HG03066 (cell line): ENCODE data around the gene LDLRAD3.

Source experiments
- ATAC-seq: cut with Tn5 transposase; IDR thresholded peaks from one replicate; pipeline ENCODE4 v1.9.1; 2021; ENCODE audit warnings: low read depth; ENCODE audit not compliant: unreplicated experiment

LDLRAD3 gene

DNA sequence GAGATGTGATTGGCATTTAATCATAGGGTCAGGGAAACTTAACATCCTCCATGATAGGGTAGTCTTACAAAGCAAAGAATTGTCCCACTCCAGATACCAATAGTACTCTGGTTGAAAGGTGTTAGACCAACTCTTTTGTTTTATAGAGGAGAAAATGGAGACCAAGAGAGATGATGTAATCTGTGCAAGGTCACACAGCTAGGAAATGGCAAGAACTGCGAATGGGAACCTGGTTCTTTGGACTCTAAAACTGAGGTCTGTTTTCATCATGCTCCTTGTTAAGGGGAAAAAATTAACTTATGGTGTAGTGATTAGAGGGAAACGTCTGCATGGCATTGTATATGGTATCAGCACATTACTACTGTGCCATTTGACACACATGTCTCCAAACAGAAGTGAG, 174.2 kb downstream of the LDLRAD3 start:
- no peak for ATAC-seq

DNA sequence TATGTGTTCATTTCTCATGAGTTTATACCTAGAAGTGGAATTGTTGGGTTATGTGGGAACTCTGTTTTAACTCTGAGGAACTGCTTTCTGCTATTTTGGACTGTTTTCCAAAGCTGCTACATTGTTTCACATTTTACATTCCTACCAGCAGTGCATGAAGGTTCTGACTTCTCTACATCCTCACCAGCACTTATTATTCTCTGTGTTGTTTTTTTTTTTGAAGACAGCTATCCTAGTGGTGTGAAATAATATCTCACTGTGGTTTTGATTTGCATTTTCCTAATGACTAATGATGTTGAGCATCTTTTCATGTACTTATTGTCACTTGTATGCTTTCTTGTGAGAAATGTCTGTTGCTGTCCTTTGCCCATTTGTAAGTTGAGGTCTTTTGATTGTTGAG, 175.4 kb downstream of the LDLRAD3 start:
- ATAC-seq = no peak

DNA sequence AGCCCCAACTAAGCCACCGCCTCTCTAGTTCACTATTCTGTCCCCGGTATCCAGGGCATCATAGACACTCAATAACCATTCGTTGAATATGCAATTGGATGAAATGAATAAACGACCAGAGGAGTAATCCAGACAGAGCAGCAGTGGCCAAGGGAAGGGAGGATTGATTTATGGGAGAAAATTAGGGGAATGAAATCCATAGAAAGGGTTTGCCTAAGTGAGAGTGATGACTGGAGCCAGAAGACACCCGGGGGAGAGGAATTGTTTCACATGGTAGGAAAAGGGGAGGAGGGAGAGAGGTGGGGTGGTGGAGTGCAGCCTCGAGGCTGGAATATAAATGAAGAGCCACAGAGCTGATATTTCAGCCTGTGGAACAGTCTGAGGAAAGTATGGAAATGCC, 177.2 kb downstream of the LDLRAD3 start:
- ATAC-seq = no peak

DNA sequence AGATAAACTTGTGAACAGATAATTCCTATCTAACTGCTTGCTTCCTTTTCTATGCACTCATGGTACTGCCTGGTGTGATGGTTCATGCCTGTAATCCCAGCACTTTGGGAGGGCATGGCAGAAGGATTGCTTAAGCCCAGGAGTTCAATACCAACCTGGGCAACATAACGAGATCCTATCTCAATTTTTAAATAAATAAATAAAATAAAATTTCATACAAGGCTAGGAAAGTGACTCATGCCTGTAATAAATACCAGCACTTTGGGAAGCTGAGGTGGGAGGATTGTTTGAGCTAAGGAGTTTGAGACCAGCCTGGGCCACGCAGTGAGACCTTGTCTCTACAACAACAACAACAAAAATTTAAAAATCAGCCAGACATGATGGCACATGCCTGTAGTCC, 178.8 kb downstream of the LDLRAD3 start:
- no peak for ATAC-seq

DNA sequence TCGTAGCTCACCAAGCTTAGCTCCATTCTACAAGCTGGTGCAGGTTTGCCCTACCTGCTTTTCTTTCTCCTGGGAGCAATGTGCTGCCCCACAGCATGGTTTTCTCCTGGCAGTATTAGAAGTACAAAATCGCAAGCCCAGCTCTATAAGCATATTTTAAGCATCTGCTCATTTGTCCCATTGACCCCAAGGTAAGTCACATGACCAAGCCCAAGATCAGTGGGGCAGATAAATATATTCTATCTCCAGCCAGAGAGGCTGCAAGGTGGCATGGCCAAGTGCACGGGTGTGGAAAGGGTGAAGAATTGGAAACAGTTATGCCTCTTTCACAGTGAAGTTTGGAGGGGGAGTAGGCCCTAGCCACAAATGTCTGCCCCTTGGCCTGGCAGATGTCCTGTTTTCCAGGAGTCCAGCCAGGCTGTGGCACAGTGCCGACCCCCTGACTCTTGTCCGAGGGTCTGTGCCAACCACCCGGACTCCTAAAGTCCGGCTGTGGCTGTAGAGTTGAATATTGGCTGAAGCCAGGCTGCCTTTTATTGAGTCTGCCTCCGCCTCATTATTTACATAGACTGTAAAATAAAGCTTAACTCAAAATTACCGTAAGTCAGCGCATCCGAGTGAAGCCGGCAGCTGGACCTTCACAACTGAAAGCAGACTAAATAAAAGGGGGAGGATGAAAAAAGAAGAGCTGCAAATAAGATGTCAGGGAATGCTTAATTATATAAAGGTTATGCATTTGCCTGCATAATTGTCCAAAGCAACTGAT, 179.7 kb downstream of the LDLRAD3 start:
- ATAC-seq = no peak

DNA sequence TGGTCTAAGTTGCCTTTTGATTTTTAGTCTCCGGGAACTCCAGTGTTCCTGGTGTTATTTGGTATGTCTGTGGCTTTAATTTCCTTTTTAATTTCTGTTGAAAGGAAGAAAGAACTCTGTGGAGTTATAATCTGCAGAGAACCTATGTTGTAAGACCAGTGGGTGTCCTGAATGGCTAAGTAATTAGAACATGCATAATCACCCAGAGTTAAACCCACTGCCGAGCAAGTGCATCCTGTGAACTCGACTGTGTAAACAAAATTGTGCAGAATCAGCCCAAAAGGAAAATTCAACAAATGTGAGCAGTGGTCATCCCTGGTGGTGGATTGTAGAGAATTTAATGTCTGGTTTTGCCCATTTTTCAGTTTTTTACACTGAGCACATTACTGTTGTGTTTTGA, 182.8 kb downstream of the LDLRAD3 start:
- no peak for ATAC-seq

DNA sequence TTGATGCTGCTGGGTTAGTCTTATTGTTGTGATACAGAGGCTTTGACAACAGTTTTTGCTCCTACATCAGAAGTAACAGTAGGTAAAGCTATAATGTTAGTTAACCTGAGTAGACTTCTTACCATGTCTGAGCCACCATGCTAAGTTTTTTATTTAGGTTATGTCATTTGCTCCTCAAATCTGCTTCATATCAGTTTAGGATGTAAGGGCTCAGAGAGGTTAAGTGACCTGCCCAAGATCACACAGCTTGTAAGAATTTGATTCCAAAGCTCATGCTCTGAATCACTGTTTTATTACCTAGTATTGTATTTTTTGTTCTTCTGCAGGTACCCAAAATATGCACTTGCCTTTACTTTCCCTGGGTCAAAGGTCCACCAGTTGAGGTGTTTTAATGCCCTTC, 183.7 kb downstream of the LDLRAD3 start:
- no peak for ATAC-seq

DNA sequence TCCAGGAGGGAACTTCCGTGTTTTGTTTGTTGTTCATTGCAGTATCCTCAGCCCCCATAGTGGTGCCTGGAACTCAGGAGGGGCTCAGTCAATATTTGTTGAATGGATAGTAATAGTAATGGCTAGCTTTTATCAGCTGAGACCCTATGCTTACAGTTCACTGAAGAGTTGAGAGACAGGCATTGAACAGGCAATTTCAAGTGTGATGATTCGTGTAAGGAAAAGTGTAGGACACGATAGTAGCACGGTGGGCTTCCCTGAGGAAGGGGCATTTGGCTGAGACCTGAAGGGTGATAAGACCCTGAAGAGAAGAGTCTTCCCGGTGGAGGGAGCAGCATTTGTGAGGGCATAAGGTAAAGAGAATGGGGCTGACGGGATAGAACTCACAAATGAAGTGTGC, 186.1 kb downstream of the LDLRAD3 start:
- no peak for ATAC-seq

DNA sequence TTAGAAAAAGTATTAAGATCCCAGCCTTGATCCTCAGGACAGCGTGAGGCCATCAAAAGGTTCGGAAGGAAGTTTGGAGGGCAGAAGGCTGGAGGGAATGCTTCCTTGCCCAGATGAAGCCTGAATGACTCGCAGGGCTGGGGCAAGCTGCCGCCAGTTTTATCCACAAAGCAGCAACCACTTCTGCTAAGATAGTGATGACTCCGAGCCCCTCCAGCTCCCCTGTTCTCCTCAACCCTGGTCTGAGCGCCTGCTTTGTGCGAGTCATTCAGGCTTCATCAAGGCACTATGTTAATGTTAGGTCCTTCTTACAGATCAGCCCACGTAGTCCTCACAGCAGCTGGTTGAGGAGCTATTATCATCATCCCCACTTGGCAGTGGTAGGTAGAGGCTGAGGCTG, 186.5 kb downstream of the LDLRAD3 start:
- no peak for ATAC-seq

DNA sequence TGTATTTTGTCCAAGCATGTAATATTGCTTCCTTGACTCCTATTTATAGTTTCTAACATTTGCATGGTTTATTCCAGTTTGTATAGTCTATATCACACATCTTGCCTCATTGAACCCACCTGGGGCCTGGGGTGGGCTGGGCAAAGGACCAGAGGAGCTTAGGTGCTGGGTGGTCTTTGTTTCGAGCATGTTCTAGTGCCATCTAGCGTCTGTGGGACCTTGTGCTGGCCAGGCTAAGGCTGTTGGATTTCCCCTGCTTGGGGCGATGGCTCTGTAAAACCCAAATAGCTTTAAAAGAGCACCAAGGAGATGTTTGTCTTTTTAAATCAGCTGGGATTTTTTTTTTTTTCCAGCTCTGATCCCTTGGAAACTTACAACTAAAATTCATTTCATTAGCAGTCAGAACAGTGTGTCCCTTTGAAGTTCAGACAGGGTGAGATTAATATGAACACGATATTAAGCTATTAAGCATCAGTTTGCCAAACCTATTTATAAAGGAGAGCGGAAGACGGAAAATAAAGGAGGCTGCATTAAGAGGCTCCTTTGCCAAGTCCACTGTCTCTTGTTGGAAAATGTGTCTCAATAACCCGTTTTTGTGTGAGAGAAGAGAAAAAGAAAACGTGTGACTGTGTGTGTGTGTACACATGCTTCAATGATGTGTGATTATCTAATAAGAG, 188.0 kb downstream of the LDLRAD3 start:
- ATAC-seq = no peak

DNA sequence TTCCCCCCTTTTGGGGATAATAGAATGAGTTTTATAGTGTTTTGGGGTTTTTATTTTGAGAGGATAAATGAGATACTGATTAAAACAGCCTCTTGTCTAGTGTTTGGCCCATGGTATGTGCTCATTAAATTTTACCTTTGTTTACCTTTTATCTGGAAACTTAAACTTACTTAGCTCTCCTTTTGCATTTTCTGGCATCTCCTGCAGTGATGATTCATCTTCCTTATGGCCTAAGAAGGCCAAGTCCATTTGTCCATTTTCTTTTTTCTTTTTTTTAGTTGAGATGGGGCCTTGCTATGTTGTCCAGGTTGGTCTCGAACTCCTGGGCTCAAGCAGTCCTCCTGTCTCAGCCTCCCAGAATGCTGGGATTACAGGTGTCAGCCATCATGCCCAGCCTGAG, 189.1 kb downstream of the LDLRAD3 start:
- no peak for ATAC-seq

DNA sequence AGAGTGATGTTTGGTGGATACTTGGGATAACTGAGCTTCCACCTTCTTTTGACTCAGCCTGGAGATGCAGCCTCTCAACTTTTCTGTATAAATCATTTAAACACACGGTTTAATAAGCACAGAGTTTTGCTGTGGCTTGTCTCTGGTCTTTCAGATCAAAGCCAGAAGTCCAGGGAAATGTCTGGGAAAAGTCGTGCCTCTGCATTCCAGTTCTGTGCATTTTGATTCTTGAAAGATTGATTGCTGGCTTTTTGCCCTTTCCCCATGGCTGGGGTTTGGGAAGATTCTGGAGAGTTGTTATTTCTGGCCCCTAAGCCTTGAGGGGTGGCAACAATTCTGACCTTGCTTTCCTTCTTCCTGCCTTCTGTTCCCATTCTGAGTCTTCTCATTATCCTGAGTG, 191.2 kb downstream of the LDLRAD3 start:
- no peak for ATAC-seq

DNA sequence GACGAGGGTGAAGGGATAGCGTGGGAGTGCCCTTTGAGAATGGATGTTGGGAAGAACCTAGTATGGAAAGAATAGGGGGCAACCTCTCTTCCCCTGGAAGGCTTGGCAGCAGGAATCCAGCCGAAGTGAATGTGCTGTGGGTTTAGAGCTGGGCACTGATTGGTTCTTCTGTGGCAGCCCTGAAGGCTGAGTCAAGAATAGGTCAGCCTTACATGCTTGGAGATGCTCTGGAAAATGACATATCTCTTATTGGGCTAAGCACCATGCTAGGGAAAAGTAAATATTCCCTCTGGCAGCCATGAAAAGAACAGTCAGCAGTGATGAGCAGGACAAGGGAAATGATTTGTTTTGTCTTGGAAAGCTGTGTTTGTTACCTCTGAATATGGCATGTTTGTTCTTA, 195.9 kb downstream of the LDLRAD3 start:
- no peak for ATAC-seq

DNA sequence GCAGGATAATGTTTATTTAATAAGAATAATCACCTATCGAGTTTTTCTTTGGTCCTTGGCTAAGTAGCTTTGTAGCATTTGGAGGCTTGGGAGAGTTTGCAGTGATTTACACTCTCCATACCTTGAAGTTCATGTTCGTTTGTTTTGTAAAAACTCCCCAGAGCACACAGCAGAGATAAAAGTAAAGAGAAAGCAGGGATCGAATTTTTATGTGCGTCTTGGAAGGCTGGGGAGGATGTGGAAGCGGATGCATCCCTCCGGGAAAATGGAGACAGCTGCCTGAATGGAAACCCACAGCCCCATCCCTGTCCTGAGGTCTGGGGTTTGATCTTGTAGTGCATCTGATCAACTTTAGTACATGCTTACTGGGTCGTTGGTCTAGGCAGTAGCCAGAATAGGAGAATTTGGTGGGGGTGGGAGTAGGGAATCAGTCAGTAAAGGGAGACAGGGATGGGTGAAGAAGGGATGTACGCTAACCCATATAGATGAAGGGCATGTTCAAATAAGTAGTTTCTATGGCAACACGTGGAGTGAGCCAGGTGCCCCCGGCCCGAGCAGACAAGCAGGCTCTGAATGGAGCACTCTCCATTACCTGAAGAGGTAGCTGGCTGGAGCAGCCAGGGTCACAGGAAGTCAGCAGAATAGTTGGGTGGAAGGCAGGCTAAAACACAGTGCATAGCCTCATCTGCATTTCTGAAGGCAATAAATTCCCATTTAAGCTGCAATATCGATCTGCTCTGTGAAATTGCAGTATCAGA, 197.5 kb downstream of the LDLRAD3 start:
- ATAC-seq = no peak

DNA sequence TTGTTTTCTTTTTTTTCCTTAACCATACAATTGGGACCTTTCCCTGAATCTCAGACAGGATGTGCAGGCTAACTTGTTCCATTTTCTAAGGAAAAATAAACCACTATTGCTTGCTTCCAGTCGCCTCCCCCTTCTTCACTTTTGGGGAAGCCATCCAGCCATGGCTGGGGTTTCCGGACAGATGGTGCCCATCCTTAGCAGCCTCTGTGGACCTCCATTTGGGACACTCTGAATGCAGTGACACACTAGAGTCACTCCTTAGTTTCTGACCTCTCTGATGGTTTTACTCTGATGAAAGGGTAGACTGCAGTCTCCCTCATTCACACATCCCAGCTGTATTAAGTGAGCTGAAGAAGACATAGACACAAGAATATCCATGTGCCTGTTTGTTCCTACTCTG, 198.1 kb downstream of the LDLRAD3 start:
- ATAC-seq = no peak

DNA sequence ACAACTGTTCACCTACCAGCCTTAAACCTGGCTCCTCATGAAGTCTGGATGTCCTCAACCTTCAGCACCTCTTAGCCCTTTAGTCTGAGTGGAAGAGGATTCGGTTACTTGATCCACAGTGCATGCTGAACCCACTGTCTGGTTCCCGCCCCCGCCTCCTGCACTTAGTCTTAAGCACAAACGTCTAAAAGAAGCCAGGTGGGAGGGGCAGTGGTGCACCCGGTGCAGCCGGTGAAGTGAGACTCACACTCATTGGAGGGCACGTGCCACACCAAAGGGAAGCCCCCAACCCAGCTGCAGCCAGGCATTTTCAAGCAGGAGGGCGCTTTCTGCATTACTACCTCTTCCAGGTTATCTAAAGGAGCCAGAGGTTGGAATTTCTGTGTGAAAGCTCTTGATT, 198.6 kb downstream of the LDLRAD3 start:
- ATAC-seq = no peak

DNA sequence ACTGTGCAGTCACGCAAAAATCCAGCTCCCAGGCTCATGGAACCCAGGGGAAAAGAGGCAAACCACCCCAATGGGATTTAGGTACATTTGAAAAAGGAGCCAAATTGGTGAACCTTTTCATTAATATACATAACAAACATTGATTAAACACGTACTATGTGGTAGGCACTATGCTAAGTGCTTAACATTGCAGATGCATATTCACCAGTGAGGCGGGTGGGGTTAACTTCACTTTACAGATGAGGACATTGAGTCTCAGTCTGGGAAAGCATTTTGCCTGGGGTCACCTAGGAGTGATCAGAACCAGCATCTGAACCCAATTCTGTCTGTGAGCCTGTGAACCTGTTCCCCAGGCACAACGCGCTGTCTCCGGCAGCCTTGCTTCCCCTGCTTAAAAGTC, 199.0 kb downstream of the LDLRAD3 start:
- no peak for ATAC-seq

DNA sequence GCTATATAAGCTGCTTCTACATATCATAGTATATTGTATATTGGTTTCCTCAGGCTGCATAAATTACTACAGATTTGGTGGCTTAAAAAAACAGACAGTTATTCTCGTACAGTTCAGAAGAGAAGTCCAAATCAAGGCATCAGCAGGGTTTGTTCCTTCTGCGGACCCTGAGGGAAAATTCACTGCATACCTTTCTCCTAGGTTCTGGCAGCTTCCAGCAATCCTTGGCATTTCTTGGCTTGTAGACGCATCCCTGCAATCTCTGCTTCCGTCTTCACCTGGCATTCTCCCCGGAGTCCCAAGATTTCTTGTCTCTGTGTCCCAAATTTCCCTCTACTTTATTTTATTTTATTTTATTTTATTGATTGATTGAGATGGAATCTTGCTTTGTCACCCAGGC, 202.6 kb downstream of the LDLRAD3 start:
- no peak for ATAC-seq

DNA sequence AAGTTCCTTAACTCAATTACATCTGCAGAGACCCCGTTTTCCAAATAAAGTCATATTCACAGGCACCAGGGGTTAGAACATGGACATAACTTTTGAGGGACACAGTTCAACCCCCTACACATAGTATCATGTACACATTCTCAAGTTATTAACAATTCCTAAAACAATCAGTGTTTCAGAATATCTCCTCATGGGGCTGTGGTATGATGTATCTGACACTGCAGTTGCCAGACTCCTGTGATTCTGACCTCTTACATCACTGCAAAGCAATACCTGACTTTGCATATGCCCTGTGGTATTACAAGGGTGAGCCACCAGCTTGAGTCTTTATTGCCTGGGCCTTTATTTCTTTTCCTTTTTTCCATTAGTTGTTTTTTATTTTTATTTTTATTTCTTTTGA, 203.6 kb downstream of the LDLRAD3 start:
- ATAC-seq = no peak

DNA sequence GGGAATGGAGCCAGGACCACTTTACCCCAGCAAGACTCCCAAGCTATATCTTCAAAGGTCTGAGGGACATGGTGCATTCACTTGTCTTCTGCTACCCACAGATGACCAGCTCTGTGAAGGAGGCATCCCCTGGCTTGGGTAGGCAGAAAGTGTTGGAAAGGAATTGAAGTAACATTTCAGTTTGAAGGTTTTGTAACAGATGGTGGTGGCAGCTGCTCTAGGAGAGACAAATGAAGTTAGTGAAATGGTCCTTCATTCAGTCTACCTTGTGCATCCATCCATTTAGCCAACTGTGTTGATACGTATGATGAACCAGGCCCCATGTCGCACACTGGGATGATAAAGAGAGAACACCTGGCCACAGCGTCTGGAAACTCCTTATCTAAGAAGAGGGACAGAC, 204.8 kb downstream of the LDLRAD3 start:
- ATAC-seq = no peak

DNA sequence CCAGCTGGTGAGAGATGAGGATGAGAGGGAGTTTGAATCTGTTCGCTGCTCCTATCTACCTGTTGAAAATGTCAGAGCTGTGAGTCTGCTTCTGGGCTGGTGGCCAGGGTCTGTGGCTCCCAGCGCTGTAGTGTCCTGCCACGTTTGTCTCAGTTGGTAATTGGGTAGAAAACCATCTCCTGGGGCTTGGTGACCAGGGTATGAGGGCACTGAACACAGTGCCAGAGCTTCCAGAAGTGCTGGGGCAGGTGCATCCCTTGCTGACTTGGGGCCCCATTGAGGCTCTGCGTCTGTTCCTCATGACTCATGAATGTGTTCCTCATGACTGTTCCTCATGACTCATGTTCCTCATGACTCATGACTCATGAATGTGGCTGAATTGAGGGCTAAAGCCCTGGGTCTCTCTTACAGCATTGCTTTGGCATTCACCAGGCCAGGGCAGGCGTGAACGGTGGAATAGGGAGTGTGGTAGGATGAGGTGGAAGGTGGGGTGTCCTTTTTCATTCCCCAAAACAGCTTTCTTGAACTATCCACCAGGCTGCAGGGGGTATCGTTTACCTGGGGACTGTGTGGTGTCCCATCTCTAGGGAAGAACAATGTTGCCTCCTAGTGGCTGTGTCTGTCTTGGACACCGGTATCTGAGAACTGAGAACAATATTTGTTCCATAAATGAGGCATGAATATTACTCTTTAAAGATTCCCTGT, 205.8 kb downstream of the LDLRAD3 start:
- peak; percentile 78 for ATAC-seq
